ENCODE measurements around the gene RASD1.

GRCh38 chr17:17467720-17468119 is 28.5 kb downstream of the RASD1 start:
- TF ChIP-seq, protein P1, sequence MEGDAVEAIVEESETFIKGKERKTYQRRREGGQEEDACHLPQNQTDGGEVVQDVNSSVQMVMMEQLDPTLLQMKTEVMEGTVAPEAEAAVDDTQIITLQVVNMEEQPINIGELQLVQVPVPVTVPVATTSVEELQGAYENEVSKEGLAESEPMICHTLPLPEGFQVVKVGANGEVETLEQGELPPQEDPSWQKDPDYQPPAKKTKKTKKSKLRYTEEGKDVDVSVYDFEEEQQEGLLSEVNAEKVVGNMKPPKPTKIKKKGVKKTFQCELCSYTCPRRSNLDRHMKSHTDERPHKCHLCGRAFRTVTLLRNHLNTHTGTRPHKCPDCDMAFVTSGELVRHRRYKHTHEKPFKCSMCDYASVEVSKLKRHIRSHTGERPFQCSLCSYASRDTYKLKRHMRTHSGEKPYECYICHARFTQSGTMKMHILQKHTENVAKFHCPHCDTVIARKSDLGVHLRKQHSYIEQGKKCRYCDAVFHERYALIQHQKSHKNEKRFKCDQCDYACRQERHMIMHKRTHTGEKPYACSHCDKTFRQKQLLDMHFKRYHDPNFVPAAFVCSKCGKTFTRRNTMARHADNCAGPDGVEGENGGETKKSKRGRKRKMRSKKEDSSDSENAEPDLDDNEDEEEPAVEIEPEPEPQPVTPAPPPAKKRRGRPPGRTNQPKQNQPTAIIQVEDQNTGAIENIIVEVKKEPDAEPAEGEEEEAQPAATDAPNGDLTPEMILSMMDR (conservative IDR thresholded peaks at IDR 0.05; ENCODE audit: low read depth, low read length): no peak
- TF ChIP-seq BHLHE40 (IDR thresholded peaks at IDR 0.05; ENCODE audit: low read depth, low read length) (no peak), POLR2A (IDR thresholded peaks at IDR 0.05; ENCODE audit: low read depth, low read length) (no peak), CEBPB (IDR thresholded peaks at IDR 0.05; ENCODE audit: low read depth, low read length) (no peak), RAD21 (IDR thresholded peaks at IDR 0.05; ENCODE audit: low read length) (no peak), SMC3 (IDR thresholded peaks at IDR 0.05; ENCODE audit: low read depth, low read length) (no peak), ELK1 (IDR thresholded peaks at IDR 0.05; ENCODE audit: borderline replicate concordance, low read depth, low read length) (no peak), NFE2L2 (IDR thresholded peaks at IDR 0.05; ENCODE audit: low read depth, low read length) (no peak), MAZ (IDR thresholded peaks at IDR 0.05; ENCODE audit: borderline replicate concordance, low read depth, low read length) (no peak), RCOR1 (IDR thresholded peaks at IDR 0.05; ENCODE audit: insufficient replicate concordance, low read length) (no peak), MAFK (IDR thresholded peaks at IDR 0.05; ENCODE audit: low read depth, low read length) (no peak), RFX5 (IDR thresholded peaks at IDR 0.05; ENCODE audit: low read depth, low read length) (no peak), CHD1 (IDR thresholded peaks at IDR 0.05; ENCODE audit: low read depth, low read length) (no peak)
- TF ChIP-seq, protein P2, sequence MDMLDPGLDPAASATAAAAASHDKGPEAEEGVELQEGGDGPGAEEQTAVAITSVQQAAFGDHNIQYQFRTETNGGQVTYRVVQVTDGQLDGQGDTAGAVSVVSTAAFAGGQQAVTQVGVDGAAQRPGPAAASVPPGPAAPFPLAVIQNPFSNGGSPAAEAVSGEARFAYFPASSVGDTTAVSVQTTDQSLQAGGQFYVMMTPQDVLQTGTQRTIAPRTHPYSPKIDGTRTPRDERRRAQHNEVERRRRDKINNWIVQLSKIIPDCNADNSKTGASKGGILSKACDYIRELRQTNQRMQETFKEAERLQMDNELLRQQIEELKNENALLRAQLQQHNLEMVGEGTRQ (IDR thresholded peaks at IDR 0.05; ENCODE audit: low read depth, low read length): no peak
